Measurements from ENCODE around the gene ADCY9. TPM values are rescaled to one million over a fixed set of nuclear protein-coding genes. Genes with fewer than 3 reads are reported as not detected.

Gene ADCY9
- polyA plus RNA-seq, 1 donor from 2014 or later, result 6.3 TPM

DNA sequence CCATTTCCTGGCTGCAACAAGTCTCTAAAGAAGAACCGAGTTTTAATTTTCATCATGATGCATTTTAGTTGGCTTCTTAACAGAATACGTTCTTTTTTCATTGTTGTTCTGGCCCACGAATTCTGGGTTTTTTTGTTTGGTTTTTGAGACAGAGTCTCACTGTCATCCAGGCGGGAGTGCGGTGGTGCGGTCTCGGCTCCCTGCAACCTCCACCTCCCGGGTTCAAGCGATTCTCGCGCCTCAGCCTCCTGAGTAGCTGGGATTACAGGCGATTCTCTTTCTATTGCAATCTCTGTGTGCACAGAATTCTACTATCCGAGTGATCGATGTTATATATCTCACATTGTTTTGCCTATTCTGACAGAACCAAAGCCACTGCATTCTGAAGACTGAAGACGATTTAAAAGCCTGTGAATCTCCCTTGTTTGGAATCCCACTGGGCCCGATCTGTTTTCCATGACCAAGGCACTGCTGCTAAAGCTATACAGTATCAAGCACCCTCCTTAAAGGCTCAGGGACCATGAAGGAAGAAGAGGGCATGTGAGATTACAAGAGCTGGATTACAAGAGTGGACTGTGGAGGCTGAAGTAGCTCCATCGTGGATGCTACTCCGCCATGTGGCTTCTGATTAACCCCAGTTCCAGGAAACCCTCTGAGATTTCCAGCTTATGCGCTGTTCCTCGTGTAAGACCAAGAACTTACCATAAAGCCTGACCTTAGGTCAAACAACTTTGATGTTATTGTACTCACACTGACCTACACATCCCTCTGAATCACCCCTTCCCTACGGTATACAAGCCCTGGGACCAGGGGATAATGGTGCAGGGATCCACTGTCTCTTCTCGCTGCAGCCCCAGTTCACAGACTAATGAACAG, 44.3 kb downstream of the ADCY9 start:
- Histone ChIP-seq H3K9me2 (ENCODE audit: insufficient read depth, low read length) (no peaks in the 10 kb centered on the region), H3F3A (ENCODE audit: insufficient read depth, low read length, poor library complexity, severe bottlenecking) (no peaks in the 10 kb centered on the region), H3K27ac (ENCODE audit: low read length) (no peak overlapping the region), H4K20me1 (ENCODE audit: insufficient read depth) (no peaks in the 10 kb centered on the region), H3K9ac (ENCODE audit: low read length) (no peak overlapping the region), H3K36me3 (ENCODE audit: insufficient read depth, low read length) (no peaks in the 10 kb centered on the region), H3K4me3 (ENCODE audit: low read length) (no peak overlapping the region), H2AFZ (ENCODE audit: low read depth, low read length) (no peak overlapping the region), H3K9me3 (ENCODE audit: low read length) (no peaks in the 10 kb centered on the region), H3K79me2 (replicated peaks; ENCODE audit: insufficient read depth, low read length) (no peaks in the 10 kb centered on the region), H3K27me3 (ENCODE audit: insufficient read depth, low read depth, low read length) (no peaks in the 10 kb centered on the region), H3K4me2 (ENCODE audit: low read length) (no peak overlapping the region)
- TF ChIP-seq, protein P1, sequence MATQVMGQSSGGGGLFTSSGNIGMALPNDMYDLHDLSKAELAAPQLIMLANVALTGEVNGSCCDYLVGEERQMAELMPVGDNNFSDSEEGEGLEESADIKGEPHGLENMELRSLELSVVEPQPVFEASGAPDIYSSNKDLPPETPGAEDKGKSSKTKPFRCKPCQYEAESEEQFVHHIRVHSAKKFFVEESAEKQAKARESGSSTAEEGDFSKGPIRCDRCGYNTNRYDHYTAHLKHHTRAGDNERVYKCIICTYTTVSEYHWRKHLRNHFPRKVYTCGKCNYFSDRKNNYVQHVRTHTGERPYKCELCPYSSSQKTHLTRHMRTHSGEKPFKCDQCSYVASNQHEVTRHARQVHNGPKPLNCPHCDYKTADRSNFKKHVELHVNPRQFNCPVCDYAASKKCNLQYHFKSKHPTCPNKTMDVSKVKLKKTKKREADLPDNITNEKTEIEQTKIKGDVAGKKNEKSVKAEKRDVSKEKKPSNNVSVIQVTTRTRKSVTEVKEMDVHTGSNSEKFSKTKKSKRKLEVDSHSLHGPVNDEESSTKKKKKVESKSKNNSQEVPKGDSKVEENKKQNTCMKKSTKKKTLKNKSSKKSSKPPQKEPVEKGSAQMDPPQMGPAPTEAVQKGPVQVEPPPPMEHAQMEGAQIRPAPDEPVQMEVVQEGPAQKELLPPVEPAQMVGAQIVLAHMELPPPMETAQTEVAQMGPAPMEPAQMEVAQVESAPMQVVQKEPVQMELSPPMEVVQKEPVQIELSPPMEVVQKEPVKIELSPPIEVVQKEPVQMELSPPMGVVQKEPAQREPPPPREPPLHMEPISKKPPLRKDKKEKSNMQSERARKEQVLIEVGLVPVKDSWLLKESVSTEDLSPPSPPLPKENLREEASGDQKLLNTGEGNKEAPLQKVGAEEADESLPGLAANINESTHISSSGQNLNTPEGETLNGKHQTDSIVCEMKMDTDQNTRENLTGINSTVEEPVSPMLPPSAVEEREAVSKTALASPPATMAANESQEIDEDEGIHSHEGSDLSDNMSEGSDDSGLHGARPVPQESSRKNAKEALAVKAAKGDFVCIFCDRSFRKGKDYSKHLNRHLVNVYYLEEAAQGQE (IDR thresholded peaks at IDR 0.05; ENCODE audit: borderline replicate concordance), result no peak
- TF ChIP-seq EP300 (conservative IDR thresholded peaks at IDR 0.05; ENCODE audit: poor library complexity, severe bottlenecking) (no peak), POLR2AphosphoS5 (IDR thresholded peaks at IDR 0.05) (no peak), RAD21 (conservative IDR thresholded peaks at IDR 0.05) (no peak), TAF1 (IDR thresholded peaks at IDR 0.05; ENCODE audit: low read depth) (no peak), EZH2 (IDR thresholded peaks at IDR 0.05; ENCODE audit: borderline replicate concordance, insufficient read depth, low read length, poor library complexity, severe bottlenecking) (no peak), SMC3 (conservative IDR thresholded peaks at IDR 0.05; ENCODE audit: poor library complexity) (no peak), MXI1 (conservative IDR thresholded peaks at IDR 0.05; ENCODE audit: poor library complexity, severe bottlenecking) (no peak)
- TF ChIP-seq, protein P2, sequence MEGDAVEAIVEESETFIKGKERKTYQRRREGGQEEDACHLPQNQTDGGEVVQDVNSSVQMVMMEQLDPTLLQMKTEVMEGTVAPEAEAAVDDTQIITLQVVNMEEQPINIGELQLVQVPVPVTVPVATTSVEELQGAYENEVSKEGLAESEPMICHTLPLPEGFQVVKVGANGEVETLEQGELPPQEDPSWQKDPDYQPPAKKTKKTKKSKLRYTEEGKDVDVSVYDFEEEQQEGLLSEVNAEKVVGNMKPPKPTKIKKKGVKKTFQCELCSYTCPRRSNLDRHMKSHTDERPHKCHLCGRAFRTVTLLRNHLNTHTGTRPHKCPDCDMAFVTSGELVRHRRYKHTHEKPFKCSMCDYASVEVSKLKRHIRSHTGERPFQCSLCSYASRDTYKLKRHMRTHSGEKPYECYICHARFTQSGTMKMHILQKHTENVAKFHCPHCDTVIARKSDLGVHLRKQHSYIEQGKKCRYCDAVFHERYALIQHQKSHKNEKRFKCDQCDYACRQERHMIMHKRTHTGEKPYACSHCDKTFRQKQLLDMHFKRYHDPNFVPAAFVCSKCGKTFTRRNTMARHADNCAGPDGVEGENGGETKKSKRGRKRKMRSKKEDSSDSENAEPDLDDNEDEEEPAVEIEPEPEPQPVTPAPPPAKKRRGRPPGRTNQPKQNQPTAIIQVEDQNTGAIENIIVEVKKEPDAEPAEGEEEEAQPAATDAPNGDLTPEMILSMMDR (IDR thresholded peaks at IDR 0.05; ENCODE audit: poor library complexity, severe bottlenecking), result no peak

DNA sequence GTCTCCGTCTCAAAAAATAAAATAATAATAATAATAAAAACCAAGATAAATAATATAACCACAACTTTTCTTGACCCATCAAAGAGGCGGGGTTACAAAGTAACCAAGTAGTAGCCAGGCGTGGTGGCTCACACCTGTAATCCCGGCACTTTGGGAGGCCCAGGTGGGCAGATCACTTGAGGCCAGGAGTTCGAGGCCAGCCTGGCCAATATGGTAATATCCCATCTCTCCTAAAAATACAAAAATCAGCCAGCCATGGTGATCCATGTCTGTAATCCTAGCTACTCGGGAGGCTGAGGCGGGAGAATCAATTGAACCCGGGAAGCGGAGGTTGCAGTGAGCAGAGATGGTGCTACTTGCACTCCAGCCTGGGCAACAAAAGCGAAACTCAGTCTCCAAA, 45.3 kb downstream of the ADCY9 start:
- no peaks in the 10 kb centered on the region for H3F3A ChIP-seq (ENCODE audit: insufficient read depth, low read length, poor library complexity, severe bottlenecking)
- H3K9me3 ChIP-seq (ENCODE audit: low read length), result no peaks in the 10 kb centered on the region
- H3K4me3 ChIP-seq (ENCODE audit: low read length), result no peak overlapping the region
- no peaks in the 10 kb centered on the region for H3K36me3 ChIP-seq (ENCODE audit: insufficient read depth, low read length)
- TF ChIP-seq MXI1 (conservative IDR thresholded peaks at IDR 0.05; ENCODE audit: poor library complexity, severe bottlenecking), result no peak
- no peak for TF ChIP-seq POLR2AphosphoS5 (IDR thresholded peaks at IDR 0.05)
- no peak for TF ChIP-seq EP300 (conservative IDR thresholded peaks at IDR 0.05; ENCODE audit: poor library complexity, severe bottlenecking)
- no peak for TF ChIP-seq RAD21 (conservative IDR thresholded peaks at IDR 0.05)
- no peak for TF ChIP-seq EZH2 (IDR thresholded peaks at IDR 0.05; ENCODE audit: borderline replicate concordance, insufficient read depth, low read length, poor library complexity, severe bottlenecking)
- TF ChIP-seq SMC3 (conservative IDR thresholded peaks at IDR 0.05; ENCODE audit: poor library complexity), result no peak
- TF ChIP-seq, protein P2 (IDR thresholded peaks at IDR 0.05; ENCODE audit: poor library complexity, severe bottlenecking), result no peak
- TF ChIP-seq TAF1 (IDR thresholded peaks at IDR 0.05; ENCODE audit: low read depth), result no peak
- TF ChIP-seq, protein P1 (IDR thresholded peaks at IDR 0.05; ENCODE audit: borderline replicate concordance), result no peak
- no peaks in the 10 kb centered on the region for H4K20me1 ChIP-seq (ENCODE audit: insufficient read depth)
- no peak overlapping the region for H3K9ac ChIP-seq (ENCODE audit: low read length)
- H3K27me3 ChIP-seq (ENCODE audit: insufficient read depth, low read depth, low read length), result no peaks in the 10 kb centered on the region
- no peak overlapping the region for H2AFZ ChIP-seq (ENCODE audit: low read depth, low read length)
- H3K79me2 ChIP-seq (replicated peaks; ENCODE audit: insufficient read depth, low read length), result no peaks in the 10 kb centered on the region
- no peaks in the 10 kb centered on the region for H3K9me2 ChIP-seq (ENCODE audit: insufficient read depth, low read length)
- H3K27ac ChIP-seq (ENCODE audit: low read length), result no peak overlapping the region
- no peak overlapping the region for H3K4me2 ChIP-seq (ENCODE audit: low read length)

Data from neural cell (in vitro differentiated cells).